HepG2 (cell line): Measurements from ENCODE around the gene SIAH3. TPM values are rescaled to one million over a fixed set of nuclear protein-coding genes. Genes with fewer than 3 reads are reported as not detected.

ENCODE experiments used
- ATAC-seq: fragments of 200-7000 bp; cut with Tn5 transposase; 3 replicates; pipeline ENCODE4 v1.9.1; 2020; ENCODE audit warnings: mild to moderate bottlenecking, moderate library complexity
- BruUV-seq: library from RNA; stranded (reverse); fragments of 400-500 nt; replicated peaks from 2 replicates; lab custom pipeline; 2021; lab: Mats Ljungman, UMichigan
- CTCF ChIA-PET: fragments of 300-600 bp; formaldehyde crosslinking; extraction: SDS; loops from one replicate; lab custom pipeline; 2021; ENCODE audit warnings: low total read pairs, inconsistent platforms, low intra/inter-chr PET ratio; lab: Yijun Ruan, JAX
- POLR2A ChIA-PET: fragments of 350-600 bp; sonication (Branson Sonifier 250); formaldehyde crosslinking; loops from one replicate; lab custom pipeline; 2020; ENCODE audit warnings: antibody characterized with exemption, inconsistent platforms; lab: Yijun Ruan, JAX
- DNase-seq: peaks from one replicate; pipeline ENCODE4 v3.0.0-alpha.2; 2015; ENCODE audit warnings: low spot score
- FAIRE-seq: peaks from 3 replicates; lab custom pipeline; 2011; peaks lifted over from hg19 to GRCh38; lab: Jason Lieb, UNC
- H2AFZ ChIP-seq: one replicate; pipeline ENCODE4 v1.6.1; 2011; ENCODE audit warnings: low read length, inconsistent platforms
- H3K27ac ChIP-seq: fragments of 300-600 bp; 3 replicates; pipeline ENCODE4 v1.8.0; 2011; ENCODE audit warnings: mixed run types, mild to moderate bottlenecking, mixed read lengths, low read length, inconsistent platforms; ENCODE audit not compliant: insufficient read depth; ENCODE audit errors: extremely low read length
- H3K27me3 ChIP-seq, 2 experiments: fragments of 200-600 bp in 1 of 2; 2 replicates in 1 of 2; 3 replicates in 1 of 2; pipeline versions ENCODE4 v1.6.0 to v1.8.0; 2011; ENCODE audit warnings: low read length in 2 of 2, mild to moderate bottlenecking in 2 of 2, moderate library complexity in 2 of 2, inconsistent platforms in 1 of 2; ENCODE audit not compliant: insufficient read depth in 2 of 2, control insufficient read depth in 1 of 2
- H3K36me3 ChIP-seq, 2 experiments: fragments of 200-600 bp in 1 of 2; replicated peaks in 1 of 2; 2 replicates in 1 of 2; 3 replicates in 1 of 2; pipeline versions ENCODE4 v1.5.1 to v1.8.0; 2011; ENCODE audit warnings: low read length in 2 of 2, inconsistent platforms in 1 of 2; ENCODE audit not compliant: insufficient read depth in 2 of 2, control insufficient read depth in 1 of 2
- H3K4me1 ChIP-seq: 2 replicates; pipeline ENCODE4 v1.5.1; 2012; ENCODE audit warnings: low read length, inconsistent platforms; ENCODE audit not compliant: insufficient read depth
- H3K4me2 ChIP-seq: 2 replicates; pipeline ENCODE4 v1.6.0; 2011; ENCODE audit warnings: low read depth, low read length, inconsistent platforms
- H3K4me3 ChIP-seq, 3 experiments: fragments of 200-600 bp in 1 of 3; sonication (generic), shearing (Covaris generic) in 1 of 3; replicated peaks in 1 of 3; 2 replicates each; pipeline ENCODE4 v1.5.1; 2011 to 2016; ENCODE audit warnings: low read length in 3 of 3, inconsistent platforms in 2 of 3, low read depth in 2 of 3, mild to moderate bottlenecking in 2 of 3, control low read depth in 1 of 3, mixed read lengths in 1 of 3; ENCODE audit not compliant: insufficient read depth in 1 of 3
- H3K79me2 ChIP-seq: one replicate; pipeline ENCODE4 v1.6.1; 2011; ENCODE audit warnings: low read length, inconsistent platforms; ENCODE audit not compliant: insufficient read depth
- H3K9ac ChIP-seq: 2 replicates; pipeline ENCODE4 v1.6.0; 2011; ENCODE audit warnings: mild to moderate bottlenecking, low read depth, low read length, inconsistent platforms; ENCODE audit not compliant: insufficient read depth
- H3K9me3 ChIP-seq: 2 replicates; pipeline ENCODE4 v1.5.1; 2012; ENCODE audit warnings: mild to moderate bottlenecking, low read length
- H4K20me1 ChIP-seq: 2 replicates; pipeline ENCODE4 v1.6.0; 2011; ENCODE audit warnings: inconsistent platforms, mild to moderate bottlenecking, low read length, moderate library complexity; ENCODE audit not compliant: insufficient read depth
- AKAP8 ChIP-seq: sonication (generic); formaldehyde crosslinking; IDR thresholded peaks from 2 replicates; pipeline ENCODE4 v1.5.1; 2020; ENCODE audit warnings: mild to moderate bottlenecking, missing genetic modification reagents
- JUND ChIP-seq: sonication (generic); formaldehyde crosslinking; IDR thresholded peaks from 2 replicates; pipeline ENCODE4 v1.8.0; 2022; ENCODE audit warnings: mild to moderate bottlenecking, missing genetic modification reagents
- KMT2B ChIP-seq: IDR thresholded peaks from 2 replicates; pipeline ENCODE4 v1.6.1; 2016; ENCODE audit warnings: missing genetic modification reagents, missing compliant biosample characterization
- MXI1 ChIP-seq: IDR thresholded peaks from 3 replicates; pipeline ENCODE4 v1.6.1; 2012; ENCODE audit warnings: low read depth, low read length, inconsistent platforms, borderline replicate concordance
- PLRG1 ChIP-seq: fragments of 450-650 bp; conservative IDR thresholded peaks from 2 replicates; pipeline ENCODE4 v1.6.1; 2016
- POLR2AphosphoS5 ChIP-seq: IDR thresholded peaks from 2 replicates; pipeline ENCODE4 v1.6.1; 2012; ENCODE audit warnings: low read depth, low read length
- ZNF225 ChIP-seq: sonication (generic); formaldehyde crosslinking; IDR thresholded peaks from 2 replicates; pipeline ENCODE4 v1.4.0; 2020; ENCODE audit warnings: mild to moderate bottlenecking, missing genetic modification reagents
- ZNF672 ChIP-seq: sonication (generic); formaldehyde crosslinking; IDR thresholded peaks from 2 replicates; pipeline ENCODE4 v1.8.1; 2022; ENCODE audit warnings: missing genetic modification reagents
- ZNF761 ChIP-seq: sonication (generic); formaldehyde crosslinking; conservative IDR thresholded peaks from 2 replicates; pipeline ENCODE4 v1.4.0; 2020; ENCODE audit warnings: mild to moderate bottlenecking, missing genetic modification reagents
- ZNF83 ChIP-seq: sonication (generic); formaldehyde crosslinking; IDR thresholded peaks from 2 replicates; pipeline ENCODE4 v1.4.0; 2020; ENCODE audit warnings: missing genetic modification reagents, mild to moderate bottlenecking, borderline replicate concordance
- ZSCAN29 ChIP-seq: sonication (generic); formaldehyde crosslinking; conservative IDR thresholded peaks from 2 replicates; pipeline ENCODE4 v1.4.0; 2020; ENCODE audit warnings: mild to moderate bottlenecking, missing genetic modification reagents
- WGBS: methylation state at CpG from one replicate; pipeline ENCODE4 v1.1.6; 2017; ENCODE audit warnings: low lambda C conversion rate; 5-methylcytosine and 5-hydroxymethylcytosine counted together
- in situ Hi-C: cut with HindIII; loops from 2 replicates; pipeline ENCODE4 v1.10.0; 2017; ENCODE audit warnings: low pct_unique_long_range_greater_than_20kb; ENCODE audit not compliant: extremely low pct_ligation_motif_present
- intact Hi-C: fragments of 100-400 bp; cut with micrococcal nuclease; formaldehyde crosslinking; loops from one replicate; pipeline ENCODE4 v1.10.0; 2022; ENCODE audit not compliant: unreplicated experiment
- polyA plus RNA-seq, 8 experiments: library from polyadenylated mRNA; depleted of rRNA in 3 of 8; stranded (reverse) in 7 of 8; unstranded in 1 of 8; fragments of >200 nt; fragmentation: Illumina TruSeq in 4 of 8; extraction: Trizol in 4 of 8; gene quantifications; 2 replicates each; pipeline versions ENCODE4 v1.2.1 to v1.2.3, GENCODE V29; 2011 to 2016; ENCODE audit warnings: low read depth in 4 of 8, missing spikeins in 1 of 8, mixed read lengths in 1 of 8; ENCODE audit not compliant: insufficient read depth in 1 of 8
- total RNA-seq, 5 experiments: library from RNA; depleted of rRNA; stranded (reverse); fragments of >200 nt; fragmentation: Illumina TruSeq; extraction: Trizol; gene quantifications; 2 replicates each; pipeline ENCODE4 v1.2.3, GENCODE V29; 2016; ENCODE audit warnings: low read depth in 1 of 5
- TF ChIP-seq, protein P1 (sequence below): IDR thresholded peaks from 2 replicates; pipeline ENCODE4 v1.6.1; 2018; ENCODE audit warnings: missing genetic modification reagents
- TF ChIP-seq, protein P2 (sequence below): sonication (generic); formaldehyde crosslinking; IDR thresholded peaks from 2 replicates; pipeline ENCODE4 v1.5.1; 2020; ENCODE audit warnings: missing genetic modification reagents, mild to moderate bottlenecking, borderline replicate concordance
- TF ChIP-seq, protein P3 (sequence below): sonication (generic); formaldehyde crosslinking; IDR thresholded peaks from 2 replicates; pipeline ENCODE4 v1.8.1; 2023; ENCODE audit warnings: mild to moderate bottlenecking, inconsistent platforms, moderate library complexity, missing genetic modification reagents, borderline replicate concordance

The SIAH3 gene
- total and polyA plus RNA-seq, 2 of the 13 experiments (the other 11 are each of a cell fraction or from before 2014, with no cell fraction given), result not detected

DNA sequence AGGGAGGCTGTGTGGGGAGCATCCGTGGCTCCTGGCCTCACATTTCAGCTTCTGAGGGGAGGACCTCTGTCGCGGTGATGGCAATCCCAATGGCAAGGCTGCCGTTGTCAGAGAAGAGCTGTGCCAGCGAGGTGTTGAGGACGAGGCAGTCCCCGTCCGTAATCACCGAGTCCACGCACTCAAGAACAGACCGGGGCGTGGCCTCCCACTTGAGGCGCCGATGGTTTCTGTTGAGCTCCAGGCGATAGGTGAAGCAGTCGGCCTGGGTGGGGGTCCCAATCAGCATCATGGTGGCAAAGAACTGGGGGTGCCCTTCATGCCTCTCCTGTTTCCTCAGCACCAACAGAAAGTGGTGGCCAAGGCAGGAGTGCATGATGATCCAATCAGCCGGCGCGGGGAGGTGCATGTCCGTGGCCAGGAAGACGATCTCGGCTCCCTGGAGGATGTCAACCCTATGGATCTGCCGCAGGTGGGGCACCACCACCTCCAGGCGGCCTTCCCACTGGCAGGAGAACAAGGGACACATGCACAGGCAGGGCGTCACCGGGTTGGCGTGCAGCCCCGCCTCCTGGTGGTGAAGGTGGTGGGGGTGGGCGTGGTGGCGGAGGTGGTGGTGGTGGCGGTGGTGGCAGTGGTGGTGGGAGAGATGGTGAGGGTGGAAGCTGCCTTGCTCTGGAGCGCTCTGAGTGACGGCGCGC is 68.1 kb downstream of the SIAH3 start:
- no peaks in the 10 kb centered on the region for H3K36me3 ChIP-seq
- no peak overlapping the region for H3K4me3 ChIP-seq
- in situ Hi-C loops (no loop called here), intact Hi-C loops (no loop called here)
- WGBS, result 79% methylated on average over 22 of the region's 35 CpGs
- no TSS peak for BruUV-seq
- no peak for TF ChIP-seq ZSCAN29 (CRISPR knock-in tag)
- TF ChIP-seq, protein P1, sequence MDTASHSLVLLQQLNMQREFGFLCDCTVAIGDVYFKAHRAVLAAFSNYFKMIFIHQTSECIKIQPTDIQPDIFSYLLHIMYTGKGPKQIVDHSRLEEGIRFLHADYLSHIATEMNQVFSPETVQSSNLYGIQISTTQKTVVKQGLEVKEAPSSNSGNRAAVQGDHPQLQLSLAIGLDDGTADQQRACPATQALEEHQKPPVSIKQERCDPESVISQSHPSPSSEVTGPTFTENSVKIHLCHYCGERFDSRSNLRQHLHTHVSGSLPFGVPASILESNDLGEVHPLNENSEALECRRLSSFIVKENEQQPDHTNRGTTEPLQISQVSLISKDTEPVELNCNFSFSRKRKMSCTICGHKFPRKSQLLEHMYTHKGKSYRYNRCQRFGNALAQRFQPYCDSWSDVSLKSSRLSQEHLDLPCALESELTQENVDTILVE (CRISPR knock-in tag), result no peak
- no peak overlapping the region for H3K4me2 ChIP-seq
- H3K9me3 ChIP-seq, result no peaks in the 10 kb centered on the region
- H2AFZ ChIP-seq, result no peak overlapping the region
- no peaks in the 10 kb centered on the region; a peak in 1 of 5 replicates for H3K27me3 ChIP-seq
- FAIRE-seq, result no peak
- no peak for DNase-seq
- no peaks in the 10 kb centered on the region for H3K79me2 ChIP-seq
- no peak overlapping the region for H3K27ac ChIP-seq
- H4K20me1 ChIP-seq, result no peaks in the 10 kb centered on the region
- ATAC-seq, result no peak; the same call in 2 of the 3 replicates
- ChIA-PET CTCF (no interaction called here), POLR2A (no interaction called here)
- no peaks in the 10 kb centered on the region for H3K4me1 ChIP-seq
- H3K9ac ChIP-seq, result no peak overlapping the region

DNA sequence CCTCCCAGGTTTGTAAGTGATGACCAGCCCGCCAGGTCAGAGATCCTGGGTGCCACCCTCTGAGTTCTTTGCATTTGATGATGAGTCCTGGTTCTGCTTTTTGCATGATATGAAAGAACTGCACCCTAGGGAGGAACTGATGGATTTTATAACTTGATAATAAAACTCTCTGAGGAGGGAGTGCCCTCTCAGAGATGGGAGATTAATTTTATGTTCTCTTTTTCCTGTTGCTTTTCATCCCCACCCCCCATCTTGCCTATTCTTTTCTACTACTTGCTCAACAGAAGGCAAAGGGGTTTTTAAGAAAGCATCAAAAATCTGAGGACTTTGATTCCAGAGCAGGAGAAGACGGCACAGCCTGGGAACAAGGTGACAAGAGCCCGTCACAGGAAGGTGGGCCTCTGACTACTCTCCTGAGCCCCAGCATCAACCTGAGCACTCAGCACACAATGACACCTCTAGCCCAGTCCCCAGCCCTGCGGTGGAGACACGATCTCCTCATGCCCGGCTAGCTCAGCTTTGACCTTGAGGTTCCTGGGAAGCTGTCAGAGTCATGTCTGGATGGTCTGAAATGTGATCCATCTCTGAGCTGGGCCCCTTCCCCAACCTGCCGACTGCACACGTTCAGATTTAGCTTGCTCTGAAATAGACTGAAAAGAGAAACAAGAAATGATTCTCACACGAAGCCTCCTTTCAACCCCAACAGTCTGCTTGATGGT is 69.1 kb downstream of the SIAH3 start:
- H3K4me2 ChIP-seq, result no peak overlapping the region
- no peak overlapping the region for H3K27ac ChIP-seq
- 18% methylated on average over 9 of the region's 9 CpGs for WGBS
- in situ Hi-C loops (no loop called here), intact Hi-C loops (no loop called here)
- H3K36me3 ChIP-seq, result no peaks in the 10 kb centered on the region
- CTCF ChIA-PET, result no interaction called here
- no peak overlapping the region for H3K4me3 ChIP-seq
- POLR2A ChIA-PET, result no interaction called here
- no peaks in the 10 kb centered on the region for H3K4me1 ChIP-seq
- no TSS peak for BruUV-seq
- H3K79me2 ChIP-seq, result no peaks in the 10 kb centered on the region
- ATAC-seq (no peak), DNase-seq (no peak), FAIRE-seq (no peak)
- no peak overlapping the region for H2AFZ ChIP-seq
- H4K20me1 ChIP-seq, result no peaks in the 10 kb centered on the region
- H3K27me3 ChIP-seq, result no peaks in the 10 kb centered on the region; a peak in 1 of 5 replicates
- no peak overlapping the region for H3K9ac ChIP-seq
- no peaks in the 10 kb centered on the region for H3K9me3 ChIP-seq
- no peak for TF ChIP-seq AKAP8
- TF ChIP-seq PLRG1, result no peak
- no peak for TF ChIP-seq KMT2B (CRISPR knock-in tag)
- no peak for TF ChIP-seq ZNF672 (CRISPR knock-in tag)
- no peak for TF ChIP-seq POLR2AphosphoS5
- no peak for TF ChIP-seq MXI1
- TF ChIP-seq, protein P2, sequence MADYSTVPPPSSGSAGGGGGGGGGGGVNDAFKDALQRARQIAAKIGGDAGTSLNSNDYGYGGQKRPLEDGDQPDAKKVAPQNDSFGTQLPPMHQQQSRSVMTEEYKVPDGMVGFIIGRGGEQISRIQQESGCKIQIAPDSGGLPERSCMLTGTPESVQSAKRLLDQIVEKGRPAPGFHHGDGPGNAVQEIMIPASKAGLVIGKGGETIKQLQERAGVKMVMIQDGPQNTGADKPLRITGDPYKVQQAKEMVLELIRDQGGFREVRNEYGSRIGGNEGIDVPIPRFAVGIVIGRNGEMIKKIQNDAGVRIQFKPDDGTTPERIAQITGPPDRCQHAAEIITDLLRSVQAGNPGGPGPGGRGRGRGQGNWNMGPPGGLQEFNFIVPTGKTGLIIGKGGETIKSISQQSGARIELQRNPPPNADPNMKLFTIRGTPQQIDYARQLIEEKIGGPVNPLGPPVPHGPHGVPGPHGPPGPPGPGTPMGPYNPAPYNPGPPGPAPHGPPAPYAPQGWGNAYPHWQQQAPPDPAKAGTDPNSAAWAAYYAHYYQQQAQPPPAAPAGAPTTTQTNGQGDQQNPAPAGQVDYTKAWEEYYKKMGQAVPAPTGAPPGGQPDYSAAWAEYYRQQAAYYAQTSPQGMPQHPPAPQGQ (CRISPR knock-in tag), result no peak
- TF ChIP-seq ZNF83, result no peak
- TF ChIP-seq, protein P3, sequence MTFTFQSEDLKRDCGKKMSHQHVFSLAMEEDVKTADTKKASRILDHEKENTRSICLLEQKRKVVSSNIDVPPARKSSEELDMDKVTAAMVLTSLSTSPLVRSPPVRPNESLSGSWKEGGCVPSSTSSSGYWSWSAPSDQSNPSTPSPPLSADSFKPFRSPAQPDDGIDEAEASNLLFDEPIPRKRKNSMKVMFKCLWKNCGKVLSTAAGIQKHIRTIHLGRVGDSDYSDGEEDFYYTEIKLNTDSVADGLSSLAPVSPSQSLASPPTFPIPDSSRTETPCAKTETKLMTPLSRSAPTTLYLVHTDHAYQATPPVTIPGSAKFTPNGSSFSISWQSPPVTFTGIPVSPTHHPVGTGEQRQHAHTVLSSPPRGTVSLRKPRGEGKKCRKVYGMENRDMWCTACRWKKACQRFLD (CRISPR knock-in tag), result no peak
- TF ChIP-seq JUND (CRISPR knock-in tag), result no peak
- TF ChIP-seq ZNF225 (CRISPR knock-in tag), result no peak
- no peak for TF ChIP-seq ZNF761 (CRISPR knock-in tag)
